Esophagus squamous epithelium (tissue), 4 donors: Measurements from ENCODE around the gene ANXA5.

ENCODE experiments used
- CTCF ChIP-seq, 6 experiments: fragments of 450-650 bp in 4 of 6; fragments of 200-600 bp in 2 of 6; sonication (generic) in 2 of 6; IDR thresholded peaks; one replicate each; pipeline ENCODE4 v1.5.1; 2016 to 2019; ENCODE audit warnings: antibody characterized with exemption in 6 of 6, mild to moderate bottlenecking in 4 of 6, moderate library complexity in 4 of 6
- POLR2A ChIP-seq, 4 donors: fragments of 450-650 bp; IDR thresholded peaks; one replicate each; pipeline ENCODE4 v1.6.1; 2017; ENCODE audit warnings: antibody characterized with exemption in 4 of 4, mild to moderate bottlenecking in 4 of 4, moderate library complexity in 3 of 4

DNA sequence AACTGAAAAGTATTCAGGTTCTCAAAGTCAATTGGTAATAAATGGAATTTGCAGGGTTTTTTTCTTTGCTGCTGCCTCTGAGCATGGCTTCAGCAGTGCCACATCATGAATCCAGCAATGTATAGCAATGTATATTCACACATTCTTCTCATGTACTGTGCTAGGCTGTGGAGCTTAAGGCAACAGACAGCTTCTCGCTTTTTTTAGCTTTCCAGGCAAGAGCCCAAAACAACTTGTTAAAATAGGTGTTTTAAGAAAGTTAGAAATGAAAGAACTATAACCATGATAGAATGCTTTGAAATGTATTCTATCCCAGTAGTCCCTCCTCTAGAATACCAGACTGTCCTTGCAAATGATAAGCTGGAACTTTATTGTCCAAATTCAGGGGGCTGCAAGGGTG, 37.8 kb upstream of the ANXA5 start:
- TF ChIP-seq CTCF (IDR thresholded peaks at IDR 0.05) (no peak), POLR2A (IDR thresholded peaks at IDR 0.05) (no peak)
